Measurements from ENCODE around the gene SDK2.

SDK2 gene

DNA sequence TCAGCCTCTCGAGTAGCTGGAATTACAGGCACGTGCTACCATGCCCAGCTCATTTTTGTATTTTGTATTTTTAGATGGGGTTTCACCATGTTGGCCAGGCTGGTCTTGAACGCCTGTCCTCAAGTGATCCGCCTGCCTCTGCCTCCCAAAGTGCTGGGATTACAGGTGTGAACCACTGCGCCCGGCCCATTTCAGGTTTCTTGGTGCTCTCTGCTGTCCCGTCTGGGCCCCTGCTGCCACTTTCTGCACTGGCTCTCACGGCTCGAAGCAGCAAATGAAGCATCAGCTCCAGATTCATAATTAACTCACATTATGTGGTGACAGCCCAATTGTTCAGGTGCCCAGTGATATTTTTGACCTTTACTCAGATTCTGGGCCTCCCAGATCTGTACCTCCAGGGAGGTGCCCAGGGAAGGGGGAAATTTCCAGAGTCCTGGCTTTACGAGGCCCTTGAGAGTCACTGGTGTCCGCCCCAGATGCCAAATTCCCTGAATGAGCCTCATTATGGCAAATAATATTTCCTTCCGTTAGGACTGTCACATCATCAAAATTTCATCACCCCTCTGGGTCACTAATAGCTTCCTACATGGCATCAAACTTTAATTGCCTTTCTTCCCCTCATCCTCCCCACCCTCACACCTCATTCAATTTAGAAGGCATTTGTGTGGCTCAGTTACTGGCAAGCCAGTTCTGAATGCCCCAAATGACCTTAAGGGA, 9.0 kb downstream of the SDK2 start:
- DNase-seq (ENCODE audit: insufficient read length, low spot score): no peak
- no peak for FAIRE-seq
- TF ChIP-seq POLR2A (IDR thresholded peaks at IDR 0.05; ENCODE audit: low read depth, low read length): no peak

DNA sequence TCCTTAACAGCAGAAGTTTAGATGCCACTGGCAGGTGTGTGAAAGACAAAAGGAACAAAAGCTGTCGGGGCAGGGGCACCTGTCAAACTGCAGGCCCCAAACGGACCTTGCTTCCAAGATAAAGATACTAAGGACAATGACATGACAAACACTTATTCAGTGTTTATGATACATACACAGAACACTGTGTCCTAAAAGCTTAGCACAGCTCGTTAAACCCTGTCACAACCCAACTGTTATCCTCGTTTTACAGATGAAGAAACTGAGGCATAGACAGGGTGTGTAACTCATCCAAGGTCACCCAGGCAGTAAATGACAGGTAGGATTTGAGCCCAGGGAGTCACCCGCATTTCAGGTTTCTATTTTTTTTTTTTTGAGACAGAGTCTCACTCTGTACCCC, 9.6 kb downstream of the SDK2 start:
- no peak for TF ChIP-seq POLR2A (IDR thresholded peaks at IDR 0.05; ENCODE audit: low read depth, low read length)
- no peak for DNase-seq (ENCODE audit: insufficient read length, low spot score)

DNA sequence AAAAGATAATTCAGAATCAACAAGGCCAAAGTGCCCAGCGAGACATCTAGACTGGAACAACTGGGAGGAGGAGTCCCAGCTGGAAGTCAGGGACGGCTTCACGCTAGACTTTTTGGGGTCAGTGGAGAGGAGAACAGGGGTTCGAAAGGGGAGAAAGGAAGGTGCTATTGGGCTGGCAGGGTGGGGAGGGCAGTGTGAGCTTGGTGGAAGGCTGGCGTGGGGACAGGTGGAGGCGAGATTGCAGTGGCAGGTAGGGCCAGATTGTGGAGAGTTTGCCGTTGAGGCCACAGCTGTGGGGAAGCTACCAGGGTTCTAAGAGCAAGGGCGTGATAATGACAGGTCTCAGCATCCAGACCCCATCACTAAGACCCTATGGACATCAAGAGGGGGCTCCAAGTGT, 10.5 kb downstream of the SDK2 start:
- no peak for DNase-seq (ENCODE audit: insufficient read length, low spot score)
- FAIRE-seq: no peak

More for the DNA sequence above, 9.6 kb downstream of the SDK2 start:
- FAIRE-seq: no peak

DNA sequence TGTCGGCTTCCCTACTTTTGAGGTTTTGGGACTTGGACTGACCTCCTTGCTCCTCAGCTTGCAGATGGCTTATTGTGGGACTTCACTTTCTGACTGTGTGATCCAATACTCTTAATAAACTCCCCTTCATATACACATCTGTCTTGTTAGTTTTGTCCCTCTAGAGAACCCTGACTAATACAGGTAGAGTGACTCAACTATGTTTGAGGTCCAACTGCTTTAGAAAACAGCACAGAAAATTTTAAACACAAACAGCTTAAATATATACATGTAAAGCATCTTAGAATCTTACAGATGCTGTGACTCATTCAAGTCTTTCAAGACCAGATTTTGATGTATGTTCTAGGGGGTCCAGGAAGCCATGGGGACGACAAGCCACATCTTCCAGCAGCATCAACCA, 11.7 kb downstream of the SDK2 start:
- no peak for DNase-seq (ENCODE audit: insufficient read length, low spot score)
- FAIRE-seq: no peak
- no peak for TF ChIP-seq POLR2A (IDR thresholded peaks at IDR 0.05; ENCODE audit: low read depth, low read length)

More for the DNA sequence above, 10.5 kb downstream of the SDK2 start:
- TF ChIP-seq POLR2A (IDR thresholded peaks at IDR 0.05; ENCODE audit: low read depth, low read length): no peak

DNA sequence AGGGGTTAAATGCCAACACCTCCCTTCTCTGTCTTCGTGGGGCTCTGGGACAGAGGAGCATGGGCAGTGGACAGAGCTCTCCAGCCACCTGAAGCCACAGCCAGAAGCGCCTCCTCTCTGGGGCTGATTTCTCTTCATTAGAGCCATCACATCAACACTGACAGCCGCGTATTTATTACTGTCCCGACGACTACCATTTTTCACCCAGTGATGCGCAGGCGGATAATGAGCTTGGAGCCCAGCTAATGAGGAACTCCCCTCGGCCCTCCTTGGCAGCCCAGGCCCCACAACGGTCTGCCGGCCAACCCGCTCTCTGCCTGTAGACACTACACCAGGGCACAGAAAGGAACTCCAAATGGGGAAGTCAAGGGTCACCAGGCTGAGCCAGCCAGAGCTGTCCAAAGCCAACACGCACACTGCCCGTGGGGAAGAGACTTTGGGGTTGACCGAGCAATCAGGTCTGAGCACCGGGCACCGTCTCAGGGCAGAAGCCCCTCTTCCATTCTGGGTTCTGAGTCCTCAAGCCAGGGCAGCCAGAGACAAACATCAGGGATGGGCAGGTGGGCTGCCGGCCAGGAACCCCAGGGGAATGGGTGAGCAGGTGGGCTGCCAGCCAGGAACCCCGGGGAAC, 13.2 kb downstream of the SDK2 start:
- FAIRE-seq (no peak), DNase-seq (ENCODE audit: insufficient read length, low spot score) (no peak)
- TF ChIP-seq POLR2A (IDR thresholded peaks at IDR 0.05; ENCODE audit: low read depth, low read length): no peak

DNA sequence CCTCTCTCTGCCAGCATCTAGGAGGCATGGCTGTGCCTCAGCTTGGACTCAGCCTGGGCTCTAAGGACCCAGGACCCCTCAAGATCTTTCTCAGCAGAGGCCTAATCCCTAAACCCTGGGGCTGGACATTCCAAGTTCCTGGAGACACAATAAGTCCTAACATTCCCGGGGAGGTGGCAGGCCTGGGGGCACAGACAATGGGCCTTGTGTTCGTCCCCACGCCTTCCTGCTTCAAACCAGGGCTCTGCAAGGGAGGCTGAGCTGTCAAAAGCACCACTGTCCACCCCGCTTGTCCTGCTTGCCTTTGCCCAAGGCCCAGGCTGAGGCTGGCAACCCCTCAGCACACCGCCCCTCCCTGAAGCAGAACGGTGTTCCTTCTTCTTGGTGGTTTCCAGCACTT, 13.7 kb downstream of the SDK2 start:
- FAIRE-seq (no peak), DNase-seq (ENCODE audit: insufficient read length, low spot score) (no peak)
- no peak for TF ChIP-seq POLR2A (IDR thresholded peaks at IDR 0.05; ENCODE audit: low read depth, low read length)

DNA sequence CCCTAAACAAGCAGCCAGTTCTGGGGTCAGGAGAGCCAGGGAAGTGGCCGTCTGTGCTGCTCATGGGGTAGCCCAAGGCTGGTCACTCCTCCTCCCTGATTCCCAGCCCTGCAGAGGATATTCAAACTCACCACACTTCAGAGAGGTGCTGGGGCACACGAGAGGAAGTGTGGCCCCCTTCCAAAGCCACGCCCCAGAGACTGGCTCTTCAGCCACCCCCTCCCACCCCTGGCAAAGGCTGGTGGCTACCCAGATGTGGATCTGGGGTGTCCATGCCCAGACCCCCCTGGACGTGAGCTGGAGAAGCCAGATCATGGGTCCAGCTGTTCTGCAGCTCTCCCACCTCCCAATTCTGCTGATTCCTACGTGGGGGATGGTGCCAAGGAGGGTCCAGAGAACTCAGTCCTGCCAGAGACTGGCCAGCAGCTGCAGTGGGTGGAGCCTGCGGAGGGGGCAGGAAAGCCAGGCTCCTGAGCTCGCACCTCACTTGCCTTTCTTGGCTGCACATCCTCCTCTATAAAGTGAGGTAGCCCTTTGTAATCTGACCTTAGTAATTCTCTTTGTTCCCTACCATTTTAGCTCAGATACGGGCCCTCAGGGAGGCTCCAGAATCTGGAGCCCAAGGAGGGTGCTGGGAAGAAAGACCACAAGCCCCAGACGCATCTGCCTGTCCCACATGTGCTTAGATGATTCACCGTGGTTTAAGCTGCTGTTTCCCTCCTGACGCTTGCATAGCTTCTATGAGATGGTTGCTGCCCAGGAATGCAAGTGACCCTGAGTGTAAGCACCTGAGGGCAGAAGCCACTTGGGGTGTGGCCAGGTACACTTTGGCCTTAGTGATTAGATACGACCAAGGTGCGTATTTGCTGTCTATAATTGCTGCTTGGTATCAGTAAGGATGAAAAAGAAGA, 15.3 kb downstream of the SDK2 start:
- DNase-seq (ENCODE audit: insufficient read length, low spot score) (no peak), FAIRE-seq (no peak)
- TF ChIP-seq POLR2A (IDR thresholded peaks at IDR 0.05; ENCODE audit: low read depth, low read length): no peak

DNA sequence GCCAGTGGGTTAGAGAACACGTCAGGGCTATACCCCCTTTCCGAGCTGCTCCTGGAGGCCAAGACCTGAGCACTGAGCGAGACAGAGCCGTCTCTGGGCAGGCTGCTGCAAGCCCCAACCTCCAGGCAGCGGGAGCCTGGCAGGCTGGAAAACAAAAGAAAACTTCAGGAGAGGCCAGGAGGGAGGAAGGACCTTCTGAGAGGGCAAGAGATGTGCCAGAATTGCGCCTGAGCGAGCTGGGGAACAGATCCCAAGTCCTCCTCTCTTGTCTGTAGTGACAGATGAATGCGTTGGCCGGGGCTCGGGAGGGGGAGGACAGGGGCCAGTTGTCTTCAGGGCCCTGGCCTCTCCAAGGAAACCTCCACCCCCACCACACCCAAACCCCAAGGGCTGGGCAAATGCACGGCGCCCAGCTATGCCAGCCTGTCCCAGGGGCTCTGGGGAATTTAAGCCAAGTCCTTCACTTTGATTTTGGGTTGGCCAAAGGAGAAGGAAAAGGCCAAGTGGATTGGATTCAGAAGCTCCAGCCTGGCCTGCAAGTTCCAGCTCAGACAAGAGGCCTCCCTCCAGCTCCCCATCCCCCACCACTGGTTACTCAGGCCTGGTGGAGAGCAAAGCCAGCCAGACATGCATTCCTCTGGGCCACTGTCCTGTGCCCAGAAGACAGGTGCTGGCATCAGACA, 18.1 kb downstream of the SDK2 start:
- DNase-seq (ENCODE audit: insufficient read length, low spot score) (no peak), FAIRE-seq (no peak)
- TF ChIP-seq POLR2A (IDR thresholded peaks at IDR 0.05; ENCODE audit: low read depth, low read length): no peak

DNA sequence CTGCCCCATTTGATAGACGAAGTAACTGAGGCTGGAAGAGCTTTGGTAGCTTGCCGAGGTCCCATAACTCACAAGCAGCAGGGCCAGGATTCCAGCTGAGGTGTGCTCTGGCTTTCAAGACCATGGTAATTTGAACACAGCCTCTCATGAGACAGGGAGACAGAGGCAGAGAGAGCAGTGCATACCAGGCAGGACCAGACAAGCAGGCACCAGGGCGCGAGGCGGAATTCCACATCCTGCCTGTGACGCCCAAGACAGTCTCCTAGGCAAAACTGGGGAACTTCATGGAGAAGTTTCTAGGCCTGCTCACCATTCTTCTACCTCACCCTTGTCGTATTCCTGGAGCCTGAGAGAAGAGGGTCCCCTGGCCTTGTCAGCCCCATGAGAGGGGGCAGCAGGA, 19.2 kb downstream of the SDK2 start:
- FAIRE-seq: no peak
- no peak for TF ChIP-seq POLR2A (IDR thresholded peaks at IDR 0.05; ENCODE audit: low read depth, low read length)
- DNase-seq (ENCODE audit: insufficient read length, low spot score): no peak

DNA sequence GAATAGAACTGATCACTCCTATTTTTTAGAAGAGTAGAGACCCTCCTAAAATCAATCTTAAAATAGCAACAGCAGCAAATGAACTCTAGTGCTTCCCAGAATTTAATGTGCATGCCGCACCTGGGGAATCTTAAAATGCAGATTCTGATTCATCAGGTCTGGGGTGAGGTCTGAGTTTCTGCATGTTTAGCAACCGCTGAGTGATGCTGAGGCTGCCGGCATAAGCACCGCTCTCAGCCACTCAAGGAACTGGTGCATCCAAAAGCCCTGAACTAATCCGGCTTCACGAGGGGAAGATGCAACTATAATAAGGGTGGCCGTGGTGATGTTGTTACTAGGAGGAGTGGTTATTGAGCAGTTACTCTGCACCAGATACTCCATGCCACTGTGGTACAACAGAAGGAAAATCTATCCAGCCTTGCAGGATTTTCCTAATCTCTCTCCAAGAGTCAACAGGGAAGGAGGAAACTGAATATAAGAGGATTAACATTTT, 19.7 kb downstream of the SDK2 start:
- TF ChIP-seq POLR2A (IDR thresholded peaks at IDR 0.05; ENCODE audit: low read depth, low read length): no peak
- FAIRE-seq: no peak
- DNase-seq (ENCODE audit: insufficient read length, low spot score): no peak

DNA sequence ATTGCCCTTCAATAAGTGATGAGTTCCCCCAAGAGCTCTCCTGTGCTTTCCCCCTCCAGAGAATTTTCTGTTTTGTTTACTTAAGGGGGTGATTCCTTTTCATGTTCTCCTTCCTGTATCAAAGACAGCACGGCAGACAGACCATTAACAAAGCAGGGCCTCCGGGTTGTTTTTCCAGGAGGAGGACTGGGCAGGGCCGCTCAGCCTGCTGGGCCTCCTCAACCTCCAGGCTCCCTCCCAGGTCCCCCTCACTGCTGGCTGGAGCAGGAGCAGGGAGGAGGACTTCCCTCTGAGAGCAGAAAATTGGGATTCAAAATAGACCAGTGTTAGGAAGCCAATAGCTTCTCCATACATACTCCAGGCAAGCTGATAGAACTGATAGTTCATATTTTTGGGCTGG, 20.4 kb downstream of the SDK2 start:
- no peak for TF ChIP-seq POLR2A (IDR thresholded peaks at IDR 0.05; ENCODE audit: low read depth, low read length)
- DNase-seq (ENCODE audit: insufficient read length, low spot score) (no peak), FAIRE-seq (no peak)

DNA sequence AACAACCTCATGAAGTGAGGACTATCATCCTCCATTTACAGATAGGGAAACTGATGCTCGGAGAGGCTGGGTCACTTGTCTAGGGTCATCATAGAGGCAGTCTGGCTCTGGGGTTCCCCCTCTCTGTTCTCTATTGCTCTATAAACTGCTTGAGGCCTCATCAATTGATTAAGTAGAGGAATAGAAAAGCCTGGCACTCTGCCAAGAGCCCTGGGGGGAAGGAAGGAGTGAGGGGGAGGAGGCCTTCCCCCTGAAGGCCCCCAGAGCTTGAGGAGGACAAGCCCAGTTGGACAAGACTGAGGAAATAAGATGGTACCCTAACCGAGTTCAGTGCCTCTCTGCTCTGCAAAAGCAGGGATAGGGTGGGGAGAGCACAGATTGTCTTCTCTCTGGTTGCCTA, 21.0 kb downstream of the SDK2 start:
- FAIRE-seq: no peak
- TF ChIP-seq POLR2A (IDR thresholded peaks at IDR 0.05; ENCODE audit: low read depth, low read length): no peak

DNA sequence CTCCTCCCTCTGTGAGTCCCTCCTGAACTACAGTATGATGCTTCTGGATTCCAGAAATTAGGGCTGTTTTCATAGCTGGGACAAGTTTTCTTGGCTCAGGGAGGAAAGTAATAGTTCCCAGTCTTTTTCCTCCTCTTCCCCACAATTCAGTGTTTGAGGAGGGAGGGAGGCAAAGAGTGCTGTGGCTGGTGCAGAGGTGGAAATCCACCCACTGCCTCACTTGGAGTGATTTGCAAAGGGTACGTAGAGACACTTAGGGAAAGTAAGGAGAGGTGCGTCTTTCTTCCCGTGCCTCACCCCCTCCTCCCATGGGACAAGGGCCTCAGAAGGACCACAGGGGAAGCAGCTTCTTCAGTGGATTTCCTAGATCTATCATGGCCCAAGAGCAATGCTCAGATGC, 21.9 kb downstream of the SDK2 start:
- no peak for TF ChIP-seq POLR2A (IDR thresholded peaks at IDR 0.05; ENCODE audit: low read depth, low read length)
- no peak for DNase-seq (ENCODE audit: insufficient read length, low spot score)
- FAIRE-seq: no peak

More for the DNA sequence above, 21.0 kb downstream of the SDK2 start:
- DNase-seq (ENCODE audit: insufficient read length, low spot score): no peak

DNA sequence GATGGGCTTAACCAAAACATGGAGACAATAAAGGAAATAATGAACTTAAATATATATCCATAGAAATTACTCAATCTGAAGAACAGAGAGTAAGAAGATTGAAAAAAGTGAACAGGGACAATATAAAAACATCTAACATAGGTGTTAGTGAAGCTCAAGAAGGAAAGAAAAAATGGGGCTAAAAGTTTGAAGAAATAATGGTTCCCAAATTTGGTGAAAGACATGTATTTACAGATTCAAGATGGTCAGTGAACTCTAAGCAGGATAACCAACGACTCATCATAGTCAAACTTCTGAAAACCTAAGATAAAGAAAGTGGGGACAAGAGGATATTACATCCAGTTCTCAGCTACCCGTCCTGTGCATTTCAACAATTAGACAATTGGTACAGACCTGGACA, 22.6 kb downstream of the SDK2 start:
- TF ChIP-seq POLR2A (IDR thresholded peaks at IDR 0.05; ENCODE audit: low read depth, low read length): no peak
- FAIRE-seq: no peak

More for the DNA sequence above, 22.6 kb downstream of the SDK2 start:
- DNase-seq (ENCODE audit: insufficient read length, low spot score): no peak
